ENCODE measurements around the gene CRYBA2. TPM values are rescaled to one million over a fixed set of nuclear protein-coding genes. Genes with fewer than 3 reads are reported as not detected.

CRYBA2 gene
- total RNA-seq, 1 experiment from 2014 or later = not detected

GRCh38 chr2:218960309-218961165 is 32.7 kb downstream of the CRYBA2 start:
- Histone ChIP-seq H3K4me3 (no peak overlapping the region), H3K36me3 (ENCODE audit: low read depth) (no peaks in the 10 kb centered on the region), H3K4me2 (no peak overlapping the region), H3F3A (ENCODE audit: insufficient read depth, low read depth) (peaks cover 19% of the 10 kb centered on the region; the same call in 1 of the 2 replicates), H3K9me2 (ENCODE audit: insufficient read depth) (no peaks in the 10 kb centered on the region), H3K4me1 (replicated peaks; ENCODE audit: insufficient read depth) (peaks cover 17% of the 10 kb centered on the region), H2AFZ (no peak overlapping the region), H3K27me3 (ENCODE audit: insufficient read depth, low read depth) (no peaks in the 10 kb centered on the region), H3K9me3 (ENCODE audit: insufficient read depth, low read depth) (no peaks in the 10 kb centered on the region), H3K79me2 (ENCODE audit: low read depth) (no peaks in the 10 kb centered on the region), H3K27ac (no peak overlapping the region), H4K20me1 (ENCODE audit: insufficient read depth) (no peaks in the 10 kb centered on the region)
- intact Hi-C loops (cut with micrococcal nuclease; ENCODE audit: unreplicated experiment) = no loop called here
- no peak for TF ChIP-seq EZH2 (IDR thresholded peaks at IDR 0.05; ENCODE audit: low read depth)
- TF ChIP-seq, protein P1, sequence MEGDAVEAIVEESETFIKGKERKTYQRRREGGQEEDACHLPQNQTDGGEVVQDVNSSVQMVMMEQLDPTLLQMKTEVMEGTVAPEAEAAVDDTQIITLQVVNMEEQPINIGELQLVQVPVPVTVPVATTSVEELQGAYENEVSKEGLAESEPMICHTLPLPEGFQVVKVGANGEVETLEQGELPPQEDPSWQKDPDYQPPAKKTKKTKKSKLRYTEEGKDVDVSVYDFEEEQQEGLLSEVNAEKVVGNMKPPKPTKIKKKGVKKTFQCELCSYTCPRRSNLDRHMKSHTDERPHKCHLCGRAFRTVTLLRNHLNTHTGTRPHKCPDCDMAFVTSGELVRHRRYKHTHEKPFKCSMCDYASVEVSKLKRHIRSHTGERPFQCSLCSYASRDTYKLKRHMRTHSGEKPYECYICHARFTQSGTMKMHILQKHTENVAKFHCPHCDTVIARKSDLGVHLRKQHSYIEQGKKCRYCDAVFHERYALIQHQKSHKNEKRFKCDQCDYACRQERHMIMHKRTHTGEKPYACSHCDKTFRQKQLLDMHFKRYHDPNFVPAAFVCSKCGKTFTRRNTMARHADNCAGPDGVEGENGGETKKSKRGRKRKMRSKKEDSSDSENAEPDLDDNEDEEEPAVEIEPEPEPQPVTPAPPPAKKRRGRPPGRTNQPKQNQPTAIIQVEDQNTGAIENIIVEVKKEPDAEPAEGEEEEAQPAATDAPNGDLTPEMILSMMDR (conservative IDR thresholded peaks at IDR 0.05) = no peak
- BruUV-seq (replicated peaks) = no TSS peak
- ChIA-PET POLR2A (ENCODE audit: unreplicated experiment) (no interaction called here), CTCF (no interaction called here)
- DNase-seq = no peak

- BruUV-seq (replicated peaks) = no TSS peak
- H3K4me2 ChIP-seq = peak overlapping the region; percentile 68; the same call in 1 of the 2 replicates
Measured at GRCh38 chr2:218959761-218960308, 33.4 kb downstream of the CRYBA2 start.

DNA sequence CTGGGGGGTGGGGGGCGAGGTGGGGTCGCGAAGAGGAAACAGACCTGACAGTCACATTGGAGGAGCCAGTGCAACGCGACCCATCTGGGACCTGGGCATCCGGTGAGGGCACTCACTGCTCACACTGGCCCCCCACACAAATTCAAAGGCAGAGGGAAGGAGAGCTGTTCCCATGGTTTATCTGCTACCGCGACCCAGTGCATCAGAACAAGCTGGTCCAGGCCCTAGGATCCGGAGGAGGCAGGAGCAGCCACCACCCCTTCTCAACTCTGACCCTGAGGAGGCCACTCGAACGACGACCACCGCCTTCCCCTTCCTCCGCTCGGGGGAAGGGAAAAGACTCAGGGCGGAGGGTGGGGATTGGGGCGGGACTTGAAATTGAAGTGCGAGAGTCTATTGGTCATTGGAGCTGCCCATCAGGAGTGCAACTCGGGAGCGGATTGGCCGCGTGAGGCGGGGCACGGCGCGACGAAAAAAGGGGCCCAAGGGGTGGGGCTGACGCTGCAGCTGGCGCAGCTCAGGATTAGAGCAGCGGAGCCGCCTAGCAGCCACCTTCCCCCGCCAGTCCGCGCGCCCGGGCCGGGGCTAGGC is 34.0 kb downstream of the CRYBA2 start, which contains the start of gene CDK5R2:
CDK5R2 (plus strand) TSS at position 526 of the 591 bp plus-strand sequence. CDS start 155 bp downstream, outside the sequence.
- Histone ChIP-seq H3K9me3 (ENCODE audit: insufficient read depth, low read depth) (no peaks in the 10 kb centered on the region), H3F3A (ENCODE audit: insufficient read depth, low read depth) (peaks cover 15% of the 10 kb centered on the region; the same call in 1 of the 2 replicates), H3K27ac (no peak within 1 kb of the TSS), H3K4me2 (peak within 1 kb of the TSS; percentile 68), H3K79me2 (ENCODE audit: low read depth) (no peaks in the 10 kb centered on the region), H3K27me3 (ENCODE audit: insufficient read depth, low read depth) (no peaks in the 10 kb centered on the region), H3K4me1 (replicated peaks; ENCODE audit: insufficient read depth) (peaks cover 13% of the 10 kb centered on the region), H3K4me3 (peak within 1 kb of the TSS; percentile 39; the same call in 1 of the 2 replicates), H4K20me1 (ENCODE audit: insufficient read depth) (no peaks in the 10 kb centered on the region), H3K9me2 (ENCODE audit: insufficient read depth) (no peaks in the 10 kb centered on the region), H2AFZ (no peak within 1 kb of the TSS), H3K36me3 (ENCODE audit: low read depth) (no peaks in the 10 kb centered on the region)
- no peak for TF ChIP-seq EZH2 (IDR thresholded peaks at IDR 0.05; ENCODE audit: low read depth)
- TF ChIP-seq, protein P1 (conservative IDR thresholded peaks at IDR 0.05) = no peak
- no TSS peak for BruUV-seq (replicated peaks)
- ChIA-PET POLR2A (ENCODE audit: unreplicated experiment) (interaction anchor here (0.7 kb wide), 1 partner anchor 318 kb away, joined by 4 read pairs; no protein-coding TSS in a partner anchor), CTCF (interaction anchor here (0.6 to 0.9 kb wide), 2 partner anchors 83 to 483 kb away, joined by 3 to 6 read pairs; no protein-coding TSS in a partner anchor)
- intact Hi-C loops (cut with micrococcal nuclease; ENCODE audit: unreplicated experiment) = no loop called here
- DNase-seq = peak in 1 of 2 experiments; percentile 83

More at GRCh38 chr2:218959761-218960308, 33.4 kb downstream of the CRYBA2 start:
- Histone ChIP-seq H3K4me3 (peak overlapping the region; percentile 39; the same call in 1 of the 2 replicates), H3K27ac (no peak overlapping the region), H3F3A (ENCODE audit: insufficient read depth, low read depth) (peaks cover 19% of the 10 kb centered on the region; the same call in 1 of the 2 replicates), H3K79me2 (ENCODE audit: low read depth) (no peaks in the 10 kb centered on the region), H3K9me2 (ENCODE audit: insufficient read depth) (no peaks in the 10 kb centered on the region), H3K36me3 (ENCODE audit: low read depth) (no peaks in the 10 kb centered on the region), H4K20me1 (ENCODE audit: insufficient read depth) (no peaks in the 10 kb centered on the region), H3K27me3 (ENCODE audit: insufficient read depth, low read depth) (no peaks in the 10 kb centered on the region), H3K9me3 (ENCODE audit: insufficient read depth, low read depth) (no peaks in the 10 kb centered on the region), H3K4me1 (replicated peaks; ENCODE audit: insufficient read depth) (peaks cover 17% of the 10 kb centered on the region), H2AFZ (no peak overlapping the region)
- no peak for TF ChIP-seq EZH2 (IDR thresholded peaks at IDR 0.05; ENCODE audit: low read depth)
- TF ChIP-seq, protein P1 (conservative IDR thresholded peaks at IDR 0.05) = no peak
- intact Hi-C loops (cut with micrococcal nuclease; ENCODE audit: unreplicated experiment) = no loop called here
- CTCF ChIA-PET = interaction anchor here (0.6 to 0.9 kb wide), 2 partner anchors 83 to 483 kb away, joined by 3 to 6 read pairs; no protein-coding TSS in a partner anchor
- no peak for DNase-seq
- POLR2A ChIA-PET (ENCODE audit: unreplicated experiment) = no interaction called here
